Stomach smooth muscle (tissue), 2 donors: Measurements from ENCODE around the gene KRTAP2-1.
"Not testable (repeated sequence)": the region's sequence is repeated elsewhere in the genome, so short reads cannot be mapped to it uniquely, and the experiment has no call there.

Experiments used
- H3K27ac ChIP-seq: one replicate; pipeline ENCODE4 v1.7.0; 2013; ENCODE audit warnings: mild to moderate bottlenecking, low read length, inconsistent platforms
- H3K27me3 ChIP-seq, 2 donors: one replicate each; pipeline ENCODE4 v1.7.0; 2013; ENCODE audit warnings: low read length in 2 of 2; ENCODE audit not compliant: insufficient read depth in 2 of 2, control insufficient read depth in 1 of 2
- H3K36me3 ChIP-seq, 2 donors: one replicate each; pipeline ENCODE4 v1.7.0; 2013; ENCODE audit warnings: low read length in 2 of 2; ENCODE audit not compliant: control insufficient read depth in 2 of 2, insufficient read depth in 2 of 2
- H3K4me1 ChIP-seq: one replicate; pipeline ENCODE4 v1.7.0; 2013; ENCODE audit warnings: low read length; ENCODE audit not compliant: control insufficient read depth, insufficient read depth
- H3K4me3 ChIP-seq, 2 donors: one replicate each; pipeline ENCODE4 v1.7.0; 2013; ENCODE audit warnings: low read length in 2 of 2
- H3K9ac ChIP-seq, 2 donors: one replicate each; pipeline ENCODE4 v1.7.0; 2013; ENCODE audit warnings: low read length in 2 of 2, mild to moderate bottlenecking in 1 of 2
- H3K9me3 ChIP-seq, 2 donors: one replicate each; pipeline ENCODE4 v1.7.0; 2013; ENCODE audit warnings: low read length in 2 of 2; ENCODE audit not compliant: control insufficient read depth in 2 of 2
- donor health status: healthy.
- donor health status: Pancreatic carcinoma.

Gene KRTAP2-1

DNA sequence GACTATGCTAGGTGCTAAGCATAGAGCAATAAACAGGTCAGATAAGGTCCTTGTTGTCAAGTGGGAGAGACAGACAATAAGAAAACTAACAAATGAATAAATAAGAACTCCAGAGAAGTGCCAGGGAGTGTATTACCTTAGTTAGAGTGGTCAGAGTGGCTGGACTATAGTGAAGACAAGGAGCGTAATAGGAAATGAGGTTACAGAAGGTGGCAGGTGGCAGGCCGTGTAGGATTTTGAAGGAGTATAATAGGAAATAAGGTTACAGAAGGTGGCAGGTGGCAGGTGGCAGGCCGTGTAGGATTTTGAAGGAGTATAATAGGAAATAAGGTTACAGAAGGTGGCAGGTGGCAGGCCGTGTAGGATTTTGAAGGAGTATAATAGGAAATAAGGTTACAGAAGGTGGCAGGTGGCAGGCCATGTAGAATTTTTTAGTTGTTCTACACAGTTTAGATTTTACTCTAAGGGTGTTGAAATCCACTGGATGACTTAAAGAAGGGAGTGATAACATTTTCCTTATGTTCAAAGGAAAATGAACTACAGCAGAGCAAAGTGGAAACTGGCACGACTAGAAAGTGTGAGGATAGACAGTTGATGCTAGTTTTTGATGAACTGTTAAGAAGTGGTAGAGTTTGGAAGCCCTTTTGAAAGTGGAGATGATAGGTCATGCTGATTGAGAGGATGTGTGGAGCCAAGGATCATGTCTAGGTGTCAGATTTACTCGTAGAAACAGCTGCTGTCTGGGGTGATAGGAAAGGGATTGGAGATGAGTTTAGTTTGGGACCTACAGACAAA is 34.6 kb downstream of the KRTAP2-1 start:
- no peaks in the 10 kb centered on the region for H3K36me3 ChIP-seq
- no peaks in the 10 kb centered on the region for H3K4me1 ChIP-seq
- no peak overlapping the region for H3K27ac ChIP-seq

DNA sequence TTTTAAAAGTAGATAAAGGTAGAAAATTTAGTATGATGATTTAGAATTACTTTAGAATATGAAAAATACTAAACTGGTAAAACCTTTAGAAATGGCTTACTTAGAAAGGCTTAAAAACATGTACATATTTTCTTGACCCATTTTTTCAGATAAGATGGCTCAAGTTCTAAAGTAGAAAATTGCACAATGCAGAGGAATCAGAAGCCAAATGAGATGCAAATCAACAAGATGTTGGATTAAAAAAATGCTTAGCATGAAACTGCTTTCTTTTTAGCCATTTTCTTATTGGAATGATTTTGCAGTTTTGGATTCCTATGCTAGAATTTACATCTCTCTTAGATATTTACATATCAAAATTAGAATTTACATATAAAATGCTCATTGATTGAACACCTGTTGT is 36.7 kb downstream of the KRTAP2-1 start:
- no peaks in the 10 kb centered on the region for H3K36me3 ChIP-seq
- H3K4me1 ChIP-seq: no peaks in the 10 kb centered on the region
- no peaks in the 10 kb centered on the region for H3K27me3 ChIP-seq
- no peak overlapping the region for H3K9ac ChIP-seq
- H3K27ac ChIP-seq: no peak overlapping the region
- H3K9me3 ChIP-seq: no peaks in the 10 kb centered on the region
- no peak overlapping the region for H3K4me3 ChIP-seq

More for the DNA sequence above, 34.6 kb downstream of the KRTAP2-1 start:
- Histone ChIP-seq H3K9me3 (no peaks in the 10 kb centered on the region), H3K9ac (no peak overlapping the region), H3K4me3 (no peak overlapping the region), H3K27me3 (peaks cover 0 to 3% of the 10 kb centered on the region in 2 donors)

DNA sequence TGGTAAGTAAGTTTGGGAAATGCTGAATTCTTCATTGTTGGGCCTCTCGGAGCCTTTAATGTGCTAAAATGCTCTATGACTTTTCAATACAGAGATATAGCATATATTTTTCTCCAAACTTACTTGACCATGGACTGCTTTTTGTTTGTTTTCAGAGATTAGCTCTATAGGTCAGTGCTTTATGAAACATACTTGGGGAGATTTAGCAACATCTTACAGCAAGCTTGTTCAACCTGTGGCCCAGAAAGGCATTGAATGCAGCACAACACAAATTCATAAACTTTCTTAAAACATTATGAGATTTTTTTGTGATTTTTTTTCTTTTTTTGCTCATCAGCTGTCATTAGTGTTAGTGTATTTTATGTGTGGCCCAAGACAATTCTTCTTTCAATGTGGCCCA is 37.2 kb downstream of the KRTAP2-1 start:
- Histone ChIP-seq H3K36me3 (no peaks in the 10 kb centered on the region), H3K27ac (no peak overlapping the region), H3K4me1 (no peaks in the 10 kb centered on the region), H3K4me3 (no peak overlapping the region), H3K27me3 (no peaks in the 10 kb centered on the region), H3K9ac (no peak overlapping the region), H3K9me3 (no peaks in the 10 kb centered on the region)

GRCh38 chr17:41009301-41009760 is 37.8 kb downstream of the KRTAP2-1 start:
- Histone ChIP-seq H3K4me3 (no peak overlapping the region), H3K36me3 (no peaks in the 10 kb centered on the region), H3K27me3 (no peaks in the 10 kb centered on the region), H3K27ac (no peak overlapping the region), H3K4me1 (no peaks in the 10 kb centered on the region), H3K9ac (no peak overlapping the region), H3K9me3 (no peaks in the 10 kb centered on the region)

DNA sequence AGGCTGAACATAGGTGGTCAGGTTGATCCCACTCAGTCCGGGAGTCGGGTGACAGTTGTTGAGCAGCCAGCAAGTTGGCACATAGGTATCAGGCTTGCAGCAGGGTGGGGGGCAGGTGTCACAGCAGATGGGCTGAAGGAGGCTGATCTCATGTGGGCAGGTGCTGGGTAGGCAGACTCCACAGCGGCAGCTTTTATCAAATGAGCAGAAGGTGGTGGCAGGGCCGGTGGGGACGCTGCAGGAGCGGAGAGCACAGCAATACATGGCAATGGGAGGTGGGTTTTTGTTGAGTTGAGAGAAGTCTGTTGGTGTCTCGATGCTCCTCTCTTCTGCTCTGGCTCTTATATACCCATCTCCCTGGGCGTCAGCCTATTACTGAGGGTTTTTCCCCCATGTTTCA is 38.3 kb downstream of the KRTAP2-1 start, which contains the start of gene KRTAP3-1:
KRTAP3-1 (minus strand) TSS at position 318 of the 400 bp plus-strand sequence; CDS start at position 264, 54 bp downstream.
- Histone ChIP-seq H3K27me3 (no peaks in the 10 kb centered on the region), H3K9me3 (no peaks in the 10 kb centered on the region), H3K4me1 (no peaks in the 10 kb centered on the region), H3K36me3 (no peaks in the 10 kb centered on the region), H3K9ac (no peak within 1 kb of the TSS), H3K27ac (no peak within 1 kb of the TSS), H3K4me3 (no peak within 1 kb of the TSS)

DNA sequence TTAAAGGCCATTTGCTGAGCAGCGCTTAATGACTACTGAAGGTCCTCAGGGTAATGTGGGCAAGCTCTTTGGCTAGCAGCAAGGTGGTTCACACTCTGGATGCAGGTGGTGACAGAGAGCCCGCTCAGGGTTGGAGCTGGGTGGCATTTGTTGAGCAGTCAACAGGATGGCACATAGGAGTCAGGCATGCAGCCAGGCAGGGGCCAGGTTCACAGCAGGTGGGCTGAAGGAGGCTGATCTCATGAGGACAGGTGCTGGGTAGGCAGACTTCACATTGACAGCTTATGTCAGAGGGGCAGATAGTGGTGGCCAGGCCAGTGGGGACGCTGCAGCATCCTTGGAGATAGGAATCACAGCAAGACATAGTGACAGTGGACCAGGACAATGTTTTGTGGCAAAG is 42.7 kb downstream of the KRTAP2-1 start:
- H3K27ac ChIP-seq: no peak overlapping the region
- no peaks in the 10 kb centered on the region for H3K27me3 ChIP-seq
- H3K4me3 ChIP-seq: no peak overlapping the region
- no peaks in the 10 kb centered on the region for H3K4me1 ChIP-seq
- no peak overlapping the region for H3K9ac ChIP-seq
- no peaks in the 10 kb centered on the region for H3K36me3 ChIP-seq
- no peaks in the 10 kb centered on the region for H3K9me3 ChIP-seq

DNA sequence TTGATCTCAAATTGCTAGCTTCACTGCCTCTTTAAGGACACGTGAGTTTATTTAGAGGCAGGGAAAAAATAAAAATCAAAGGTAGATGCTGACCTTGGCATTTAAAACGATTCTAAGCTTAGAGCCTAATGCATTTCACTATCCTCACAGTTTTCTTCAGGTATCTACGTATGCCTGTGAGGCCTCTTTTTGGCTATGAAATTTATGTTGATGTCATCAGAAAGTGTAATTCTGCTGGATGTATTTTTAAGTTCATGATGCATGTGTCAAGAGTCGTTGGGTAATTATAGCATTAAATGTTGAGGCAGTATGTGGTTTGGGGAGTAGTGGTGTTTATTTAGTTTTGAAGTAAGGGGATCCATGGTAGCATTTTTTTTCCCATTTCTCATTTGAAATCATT is 43.2 kb downstream of the KRTAP2-1 start:
- Histone ChIP-seq H3K9me3 (no peaks in the 10 kb centered on the region), H3K9ac (no peak overlapping the region), H3K4me3 (no peak overlapping the region), H3K4me1 (no peaks in the 10 kb centered on the region), H3K36me3 (no peaks in the 10 kb centered on the region), H3K27me3 (no peaks in the 10 kb centered on the region), H3K27ac (no peak overlapping the region)

- H3K9me3 ChIP-seq: no peaks in the 10 kb centered on the region
- H3K9ac ChIP-seq: no peak overlapping the region
- H3K4me3 ChIP-seq: no peak overlapping the region
- no peaks in the 10 kb centered on the region for H3K36me3 ChIP-seq
- no peaks in the 10 kb centered on the region for H3K4me1 ChIP-seq
- H3K27me3 ChIP-seq: no peaks in the 10 kb centered on the region
- H3K27ac ChIP-seq: no peak overlapping the region
Observed at GRCh38 chr17:41002814-41003213, 44.3 kb downstream of the KRTAP2-1 start.

DNA sequence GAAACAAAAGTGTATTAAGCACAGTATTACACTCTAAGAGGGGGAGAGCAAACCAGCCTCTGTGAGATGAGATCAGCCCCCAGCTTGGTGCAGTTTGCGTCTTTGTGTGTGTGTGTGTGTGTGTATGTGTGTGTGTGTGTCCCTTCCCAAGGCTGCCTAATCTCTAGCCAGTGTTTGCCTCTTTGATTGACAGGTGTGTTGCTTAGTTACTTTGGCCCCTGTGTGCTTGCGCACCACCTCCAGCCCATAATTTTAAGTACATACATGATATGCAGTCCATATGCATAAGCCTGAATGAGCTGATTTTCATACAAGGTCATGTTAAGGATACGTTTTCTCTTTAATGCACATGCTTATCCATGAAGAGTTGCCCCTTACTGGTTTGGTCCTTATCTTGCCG is 45.3 kb downstream of the KRTAP2-1 start:
- Histone ChIP-seq H3K27ac (no peak overlapping the region), H3K4me3 (no peak overlapping the region), H3K27me3 (no peaks in the 10 kb centered on the region), H3K9me3 (no peaks in the 10 kb centered on the region), H3K36me3 (no peaks in the 10 kb centered on the region), H3K4me1 (no peaks in the 10 kb centered on the region), H3K9ac (no peak overlapping the region)

DNA sequence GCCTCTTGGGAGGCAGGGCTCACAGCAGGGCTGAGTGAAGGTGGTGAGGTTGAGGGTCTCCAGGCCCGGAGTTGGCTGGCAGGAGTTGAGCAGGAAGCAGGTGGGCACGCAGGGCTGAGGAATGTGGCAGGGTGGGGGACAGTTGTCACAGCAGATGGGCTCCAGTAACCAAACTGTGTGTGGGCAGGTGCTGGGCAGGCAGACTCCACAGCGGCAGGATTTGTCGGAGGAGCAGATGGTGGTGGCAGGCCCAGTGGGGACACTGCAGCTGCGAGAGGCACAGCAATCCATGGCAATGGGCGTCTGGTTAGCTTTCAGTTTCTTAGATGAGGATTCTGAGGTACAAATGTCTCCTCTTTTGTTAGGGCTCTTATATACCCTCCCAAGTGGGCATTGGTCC is 47.6 kb downstream of the KRTAP2-1 start, which contains the start of gene KRTAP3-2:
KRTAP3-2 (minus strand) TSS at position 344 of the 400 bp plus-strand sequence; CDS start at position 291, 53 bp downstream.
- not testable (repeated sequence) for H3K36me3 ChIP-seq, H3K4me1 ChIP-seq, H3K4me3 ChIP-seq, H3K9ac ChIP-seq, H3K27me3 ChIP-seq, H3K9me3 ChIP-seq, H3K27ac ChIP-seq

DNA sequence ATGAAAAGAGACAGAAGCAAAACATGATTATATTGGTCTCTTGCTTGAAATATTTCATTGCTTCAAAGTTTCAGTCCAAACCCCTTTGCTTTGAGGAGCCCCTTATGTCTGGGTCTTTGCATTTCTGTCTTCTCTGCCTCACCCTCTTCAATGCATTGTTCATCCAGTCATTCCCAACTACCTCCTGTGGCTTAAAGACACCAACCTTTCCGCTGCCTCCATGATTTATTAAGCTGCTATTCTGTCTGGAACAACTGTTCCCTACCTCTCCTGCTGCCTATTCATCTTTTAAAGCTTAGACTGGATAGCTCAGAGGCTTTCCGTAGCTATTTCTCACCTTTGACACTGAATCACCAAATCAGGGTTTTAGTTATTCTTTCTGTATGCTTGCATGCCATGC is 49.8 kb downstream of the KRTAP2-1 start:
- Histone ChIP-seq H3K9me3 (peaks cover 0 to 3% of the 10 kb centered on the region in 2 donors), H3K27me3 (no peaks in the 10 kb centered on the region), H3K9ac (no peak overlapping the region), H3K4me3 (no peak overlapping the region), H3K36me3 (no peaks in the 10 kb centered on the region), H3K27ac (no peak overlapping the region), H3K4me1 (no peaks in the 10 kb centered on the region)
